ENCODE results near the gene ZNF280D.
"Not testable (repeated sequence)": the region's sequence is repeated elsewhere in the genome, so short reads cannot be mapped to it uniquely, and the experiment has no call there.

The ZNF280D gene

GRCh38 chr15:56709502-56709901 is 23.8 kb downstream of the ZNF280D start:
- not testable (repeated sequence) for DNase-seq

GRCh38 chr15:56699743-56700142 is 33.6 kb downstream of the ZNF280D start:
- DNase-seq = no peak

- no peak for DNase-seq
Observed at GRCh38 chr15:56698270-56698669, 35.0 kb downstream of the ZNF280D start.

GRCh38 chr15:56693761-56694160 is 39.5 kb downstream of the ZNF280D start:
- DNase-seq = no peak

GRCh38 chr15:56690733-56691132 is 42.6 kb downstream of the ZNF280D start:
- no peak for DNase-seq

GRCh38 chr15:56683908-56684307 is 49.4 kb downstream of the ZNF280D start:
- DNase-seq = no peak

GRCh38 chr15:56681113-56681512 is 52.2 kb downstream of the ZNF280D start:
- no peak for DNase-seq

- DNase-seq = no peak
Observed at GRCh38 chr15:56679225-56679624, 54.1 kb downstream of the ZNF280D start.

- no peak for DNase-seq
Observed at GRCh38 chr15:56678571-56678970, 54.7 kb downstream of the ZNF280D start.

GRCh38 chr15:56677271-56677670 is 56.0 kb downstream of the ZNF280D start:
- no peak for DNase-seq

- DNase-seq = no peak
Observed at GRCh38 chr15:56675930-56676329, 57.4 kb downstream of the ZNF280D start.

GRCh38 chr15:56674857-56675256 is 58.5 kb downstream of the ZNF280D start:
- no peak for DNase-seq

GRCh38 chr15:56672721-56673120 is 60.6 kb downstream of the ZNF280D start:
- DNase-seq = no peak

- DNase-seq = no peak
Observed at GRCh38 chr15:56667517-56667916, 65.8 kb downstream of the ZNF280D start.

- no peak for DNase-seq
Observed at GRCh38 chr15:56660943-56661342, 72.4 kb downstream of the ZNF280D start.

- no peak for DNase-seq
Observed at GRCh38 chr15:56659197-56659596, 74.1 kb downstream of the ZNF280D start.

- DNase-seq = no peak
Observed at GRCh38 chr15:56654624-56655023, 78.7 kb downstream of the ZNF280D start.

- no peak for DNase-seq
Observed at GRCh38 chr15:56654216-56654615, 79.1 kb downstream of the ZNF280D start.

- no peak for DNase-seq
Observed at GRCh38 chr15:56653787-56654186, 79.5 kb downstream of the ZNF280D start.

- no peak for DNase-seq
Observed at GRCh38 chr15:56653107-56653506, 80.2 kb downstream of the ZNF280D start.

GRCh38 chr15:56648311-56648710 is 85.0 kb downstream of the ZNF280D start:
- no peak for DNase-seq

- DNase-seq = no peak
Observed at GRCh38 chr15:56640549-56640948, 92.8 kb downstream of the ZNF280D start.

- DNase-seq = no peak
Observed at GRCh38 chr15:56640127-56640526, 93.2 kb downstream of the ZNF280D start.

GRCh38 chr15:56639631-56640030 is 93.7 kb downstream of the ZNF280D start:
- no peak for DNase-seq

GRCh38 chr15:56631765-56632164 is 101.5 kb downstream of the ZNF280D start:
- DNase-seq = no peak

Measured in NCI-H2081 treated with DMSO at 0.1 percent for 48 hours (cell line).